BJ (cell line): Measurements from ENCODE around the gene SLK. TPM values are rescaled to one million over a fixed set of nuclear protein-coding genes. Genes with fewer than 3 reads are reported as not detected.

ENCODE experiments used
- CTCF ChIA-PET: fragments of 350-600 bp; formaldehyde crosslinking; extraction: SDS; loops from one replicate; lab custom pipeline; 2021; ENCODE audit warnings: antibody characterized with exemption, inconsistent platforms; lab: Yijun Ruan, JAX
- POLR2A ChIA-PET: fragments of 300-600 bp; sonication (Branson Sonifier 250); formaldehyde crosslinking; extraction: SDS; loops from one replicate; lab custom pipeline; 2021; ENCODE audit warnings: antibody characterized with exemption; lab: Charles Lee
- DNase-seq: peaks from one replicate; pipeline ENCODE4 v3.0.0-alpha.2; 2011; ENCODE audit warnings: low read depth
- H3K27me3 ChIP-seq: 2 replicates; pipeline ENCODE4 v1.6.0; 2011; ENCODE audit warnings: low read length; ENCODE audit not compliant: control insufficient read depth, insufficient read depth
- H3K36me3 ChIP-seq: 2 replicates; pipeline ENCODE4 v1.5.1; 2011; ENCODE audit warnings: low read length; ENCODE audit not compliant: control insufficient read depth, insufficient read depth
- H3K4me3 ChIP-seq: 2 replicates; pipeline ENCODE4 v1.5.1; 2011; ENCODE audit warnings: low read depth, mild to moderate bottlenecking, control low read depth, low read length
- polyA plus RNA-seq: library from polyadenylated mRNA; depleted of rRNA; stranded (reverse); fragments of >200 nt; gene quantifications from 2 replicates; pipeline ENCODE4 v1.2.3, GENCODE V29; 2011
- TF ChIP-seq, protein P1 (sequence below): IDR thresholded peaks from 2 replicates; pipeline ENCODE4 v1.5.1; 2011; ENCODE audit warnings: low read depth, mild to moderate bottlenecking, control low read depth, inconsistent platforms, low read length, moderate library complexity; ENCODE audit not compliant: insufficient read depth

The SLK gene
- polyA plus RNA-seq, 1 experiment = 3.5 TPM

- H3K4me3 ChIP-seq = no peak overlapping the region
- DNase-seq = no peak
- ChIA-PET CTCF (interaction anchor here (1.4 kb wide), 1 partner anchor 239 kb away, joined by 3 read pairs; no protein-coding TSS in a partner anchor), POLR2A (no interaction called here)
- H3K27me3 ChIP-seq = no peaks in the 10 kb centered on the region
- H3K36me3 ChIP-seq = no peaks in the 10 kb centered on the region
- TF ChIP-seq, protein P1, sequence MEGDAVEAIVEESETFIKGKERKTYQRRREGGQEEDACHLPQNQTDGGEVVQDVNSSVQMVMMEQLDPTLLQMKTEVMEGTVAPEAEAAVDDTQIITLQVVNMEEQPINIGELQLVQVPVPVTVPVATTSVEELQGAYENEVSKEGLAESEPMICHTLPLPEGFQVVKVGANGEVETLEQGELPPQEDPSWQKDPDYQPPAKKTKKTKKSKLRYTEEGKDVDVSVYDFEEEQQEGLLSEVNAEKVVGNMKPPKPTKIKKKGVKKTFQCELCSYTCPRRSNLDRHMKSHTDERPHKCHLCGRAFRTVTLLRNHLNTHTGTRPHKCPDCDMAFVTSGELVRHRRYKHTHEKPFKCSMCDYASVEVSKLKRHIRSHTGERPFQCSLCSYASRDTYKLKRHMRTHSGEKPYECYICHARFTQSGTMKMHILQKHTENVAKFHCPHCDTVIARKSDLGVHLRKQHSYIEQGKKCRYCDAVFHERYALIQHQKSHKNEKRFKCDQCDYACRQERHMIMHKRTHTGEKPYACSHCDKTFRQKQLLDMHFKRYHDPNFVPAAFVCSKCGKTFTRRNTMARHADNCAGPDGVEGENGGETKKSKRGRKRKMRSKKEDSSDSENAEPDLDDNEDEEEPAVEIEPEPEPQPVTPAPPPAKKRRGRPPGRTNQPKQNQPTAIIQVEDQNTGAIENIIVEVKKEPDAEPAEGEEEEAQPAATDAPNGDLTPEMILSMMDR = no peak
Measured at GRCh38 chr10:104035194-104036068, 68.5 kb downstream of the SLK start.

GRCh38 chr10:104036069-104036384, 69.1 kb downstream of the SLK start:
- DNase-seq = no peak
- ChIA-PET POLR2A (no interaction called here), CTCF (interaction anchor here (1.3 kb wide), 1 partner anchor 9 kb away, joined by 3 read pairs; no protein-coding TSS in a partner anchor)
- no peaks in the 10 kb centered on the region for H3K36me3 ChIP-seq
- no peaks in the 10 kb centered on the region for H3K27me3 ChIP-seq
- H3K4me3 ChIP-seq = no peak overlapping the region
- TF ChIP-seq, protein P1 = no peak

GRCh38 chr10:104036518-104037260, 69.7 kb downstream of the SLK start:
- CTCF ChIA-PET = interaction anchor here (1.1 to 1.3 kb wide), 3 partner anchors 8 to 174 kb away, joined by 3 read pairs; no protein-coding TSS in a partner anchor
- no peak for DNase-seq
- H3K4me3 ChIP-seq = no peak overlapping the region
- no peaks in the 10 kb centered on the region for H3K27me3 ChIP-seq
- TF ChIP-seq, protein P1 = no peak
- no peaks in the 10 kb centered on the region for H3K36me3 ChIP-seq
- POLR2A ChIA-PET = no interaction called here

DNA sequence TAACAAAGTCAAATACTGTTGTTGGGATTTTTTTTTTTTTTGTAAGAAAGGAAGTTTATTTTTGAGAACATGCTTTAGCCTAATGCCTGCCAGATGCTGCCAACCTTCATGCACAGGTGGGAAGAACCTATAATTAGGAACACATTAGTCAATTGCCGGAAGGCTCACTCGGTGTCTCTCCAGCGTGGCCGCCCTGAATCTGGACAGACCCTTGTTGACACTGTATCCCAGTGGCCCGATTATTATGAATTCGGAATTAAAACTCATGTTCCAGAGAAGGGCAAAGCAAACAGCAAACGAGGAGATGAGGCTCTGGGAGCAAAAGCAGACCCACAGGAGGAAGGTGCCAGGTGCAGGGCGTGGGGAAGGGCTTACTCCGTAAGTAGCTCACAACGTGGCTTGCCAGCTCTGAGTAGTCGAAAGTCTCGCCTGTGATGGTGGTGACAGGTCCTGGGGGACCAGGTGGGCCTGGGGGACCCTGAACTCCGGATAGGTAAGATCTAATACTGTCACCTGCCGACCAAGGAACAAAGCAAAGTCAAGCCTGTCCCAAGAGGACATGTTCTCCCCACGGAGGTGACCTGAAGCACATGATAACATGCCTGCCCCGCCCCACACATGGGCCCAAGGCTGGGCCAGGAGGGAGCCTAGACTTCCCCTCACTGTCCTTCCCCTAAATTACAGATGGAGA, 70.5 kb downstream of the SLK start:
- DNase-seq = no peak
- H3K4me3 ChIP-seq = no peak overlapping the region
- POLR2A ChIA-PET = no interaction called here
- H3K27me3 ChIP-seq = no peaks in the 10 kb centered on the region
- TF ChIP-seq, protein P1 = no peak
- CTCF ChIA-PET = interaction anchor here (1.1 to 1.3 kb wide), 3 partner anchors 8 to 173 kb away, joined by 3 read pairs; no protein-coding TSS in a partner anchor
- no peaks in the 10 kb centered on the region for H3K36me3 ChIP-seq
